Breast epithelium (tissue), 4 donors: ENCODE data around the gene PCP2. TPM values are rescaled to one million over a fixed set of nuclear protein-coding genes. Genes with fewer than 3 reads are reported as not detected.

Experiments
- DNase-seq, 2 donors: peaks; one replicate each; pipeline ENCODE4 v3.0.0-alpha.2; 2019; ENCODE audit warnings: low spot score in 2 of 2
- H3K27ac ChIP-seq, 2 donors: fragments of 200-600 bp; sonication (generic) in 1 of 2; one replicate each; pipeline ENCODE4 v1.5.1; 2016 to 2019; ENCODE audit warnings: mild to moderate bottlenecking in 1 of 2
- H3K27me3 ChIP-seq, 2 donors: fragments of 200-600 bp; sonication (generic) in 1 of 2; one replicate each; pipeline versions ENCODE4 v1.5.1 to v1.6.0; 2017 to 2019; ENCODE audit warnings: control low read depth in 1 of 2, mild to moderate bottlenecking in 1 of 2
- H3K36me3 ChIP-seq: fragments of 200-600 bp; one replicate; pipeline ENCODE4 v1.5.1; 2019
- H3K4me1 ChIP-seq, 2 donors: fragments of 200-600 bp; sonication (generic); one replicate each; pipeline ENCODE4 v1.5.1; 2016 to 2019; ENCODE audit warnings: control low read depth in 1 of 2
- H3K4me3 ChIP-seq, 3 donors: fragments of 200-600 bp; sonication (generic); 1 replicate in 2 of 3; 2 replicates in 1 of 3; pipeline ENCODE4 v1.5.1; 2016 to 2019; ENCODE audit warnings: mild to moderate bottlenecking in 3 of 3, moderate library complexity in 2 of 3
- H3K9me3 ChIP-seq, 2 donors: fragments of 200-600 bp; sonication (generic) in 1 of 2; one replicate each; pipeline ENCODE4 v1.5.1; 2016 to 2019; ENCODE audit warnings: control low read depth in 1 of 2
- CTCF ChIP-seq, 3 donors: fragments of 450-650 bp; IDR thresholded peaks; one replicate each; pipeline ENCODE4 v1.5.1; 2016 to 2017; ENCODE audit warnings: antibody characterized with exemption in 3 of 3, mild to moderate bottlenecking in 3 of 3, moderate library complexity in 3 of 3
- POLR2A ChIP-seq: fragments of 450-650 bp; IDR thresholded peaks from one replicate; pipeline ENCODE4 v1.6.1; 2016; ENCODE audit warnings: antibody characterized with exemption, mild to moderate bottlenecking, moderate library complexity
- POLR2AphosphoS5 ChIP-seq, 3 donors: sonication (generic); formaldehyde crosslinking; IDR thresholded peaks; one replicate each; pipeline ENCODE4 v1.6.1; 2017; ENCODE audit warnings: antibody characterized with exemption in 3 of 3
- intact Hi-C: fragments of 100-400 bp; cut with DNase I; formaldehyde crosslinking; loops from one replicate; pipeline ENCODE4 v1.15.1; 2023; ENCODE audit warnings: low total_unique reads
- total RNA-seq, 3 donors: library from RNA; depleted of rRNA; stranded (reverse); fragments of >200 nt; gene quantifications; one replicate each; pipeline ENCODE4 v1.1.0, GENCODE V29; 2016

Gene PCP2
- total RNA-seq, 3 donors from 2014 or later, result 4.9 to 6.7 TPM; not detected in 1

GRCh38 chr19:7611541-7612279 lies 21.8 kb downstream of the PCP2 start:
- intact Hi-C loops, result loop anchor here (2.0 kb wide), 1 partner anchor 61 kb away; no protein-coding TSS in a partner anchor
- no peaks in the 10 kb centered on the region for H3K36me3 ChIP-seq
- H3K4me3 ChIP-seq, result no peak overlapping the region
- H3K4me1 ChIP-seq, result no peaks in the 10 kb centered on the region
- no peaks in the 10 kb centered on the region for H3K27me3 ChIP-seq
- TF ChIP-seq POLR2AphosphoS5 (IDR thresholded peaks at IDR 0.05) (no peak), POLR2A (no peak), CTCF (IDR thresholded peaks at IDR 0.05) (no peak)
- H3K27ac ChIP-seq, result no peak overlapping the region
- H3K9me3 ChIP-seq, result no peaks in the 10 kb centered on the region
- no peak for DNase-seq

- H3K4me3 ChIP-seq, result no peak overlapping the region
- no peaks in the 10 kb centered on the region for H3K4me1 ChIP-seq
- DNase-seq, result no peak
- H3K36me3 ChIP-seq, result no peaks in the 10 kb centered on the region
- TF ChIP-seq POLR2AphosphoS5 (IDR thresholded peaks at IDR 0.05) (no peak), CTCF (IDR thresholded peaks at IDR 0.05) (no peak), POLR2A (no peak)
- no peaks in the 10 kb centered on the region for H3K27me3 ChIP-seq
- no peaks in the 10 kb centered on the region for H3K9me3 ChIP-seq
- intact Hi-C loops, result loop anchor here (2.0 kb wide), 1 partner anchor 60 kb away; no protein-coding TSS in a partner anchor
- H3K27ac ChIP-seq, result no peak overlapping the region
Measured at GRCh38 chr19:7610491-7611240, 22.9 kb downstream of the PCP2 start.

GRCh38 chr19:7607874-7608560 lies 25.5 kb downstream of the PCP2 start:
- intact Hi-C loops, result no loop called here
- H3K27me3 ChIP-seq, result no peaks in the 10 kb centered on the region
- no peaks in the 10 kb centered on the region for H3K4me1 ChIP-seq
- no peak overlapping the region for H3K4me3 ChIP-seq
- H3K9me3 ChIP-seq, result no peaks in the 10 kb centered on the region
- DNase-seq, result no peak
- no peaks in the 10 kb centered on the region for H3K36me3 ChIP-seq
- H3K27ac ChIP-seq, result no peak overlapping the region
- TF ChIP-seq POLR2AphosphoS5 (IDR thresholded peaks at IDR 0.05) (no peak), POLR2A (no peak), CTCF (IDR thresholded peaks at IDR 0.05) (no peak)

GRCh38 chr19:7607212-7607873 lies 26.2 kb downstream of the PCP2 start:
- DNase-seq, result no peak
- H3K27me3 ChIP-seq, result no peaks in the 10 kb centered on the region
- intact Hi-C loops, result no loop called here
- no peaks in the 10 kb centered on the region for H3K36me3 ChIP-seq
- no peak overlapping the region for H3K27ac ChIP-seq
- H3K4me3 ChIP-seq, result no peak overlapping the region
- H3K4me1 ChIP-seq, result no peaks in the 10 kb centered on the region
- no peak for TF ChIP-seq CTCF (IDR thresholded peaks at IDR 0.05)
- no peak for TF ChIP-seq POLR2AphosphoS5 (IDR thresholded peaks at IDR 0.05)
- no peak for TF ChIP-seq POLR2A
- no peaks in the 10 kb centered on the region for H3K9me3 ChIP-seq
